Adipocyte (in vitro differentiated cells): Measurements from ENCODE around the gene XPNPEP1.

Experiments used
- DNase-seq: peaks from one replicate; pipeline ENCODE4 v3.0.0-alpha.2; 2015; ENCODE audit warnings: low read depth
- H3K27me3 ChIP-seq: replicated peaks from 2 replicates; pipeline ENCODE4 v1.7.0; 2013; ENCODE audit warnings: mild to moderate bottlenecking, low read length, moderate library complexity; ENCODE audit not compliant: control insufficient read depth, insufficient read depth
- H3K36me3 ChIP-seq: 2 replicates; pipeline ENCODE4 v1.7.0; 2013; ENCODE audit warnings: low read length, mild to moderate bottlenecking, moderate library complexity; ENCODE audit not compliant: control insufficient read depth, insufficient read depth, severe bottlenecking
- H3K4me1 ChIP-seq: 2 replicates; pipeline ENCODE4 v1.7.0; 2013; ENCODE audit warnings: mild to moderate bottlenecking, low read length, moderate library complexity; ENCODE audit not compliant: control insufficient read depth, insufficient read depth
- H3K4me3 ChIP-seq: 2 replicates; pipeline ENCODE4 v1.7.0; 2013; ENCODE audit warnings: mild to moderate bottlenecking, low read length, moderate library complexity
- H3K9ac ChIP-seq: 2 replicates; pipeline ENCODE4 v1.7.0; 2013; ENCODE audit warnings: mild to moderate bottlenecking, low read length, moderate library complexity
- H3K9me3 ChIP-seq: 2 replicates; pipeline ENCODE4 v1.7.0; 2013; ENCODE audit warnings: mild to moderate bottlenecking, low read length, moderate library complexity; ENCODE audit not compliant: control insufficient read depth

The XPNPEP1 gene

DNA sequence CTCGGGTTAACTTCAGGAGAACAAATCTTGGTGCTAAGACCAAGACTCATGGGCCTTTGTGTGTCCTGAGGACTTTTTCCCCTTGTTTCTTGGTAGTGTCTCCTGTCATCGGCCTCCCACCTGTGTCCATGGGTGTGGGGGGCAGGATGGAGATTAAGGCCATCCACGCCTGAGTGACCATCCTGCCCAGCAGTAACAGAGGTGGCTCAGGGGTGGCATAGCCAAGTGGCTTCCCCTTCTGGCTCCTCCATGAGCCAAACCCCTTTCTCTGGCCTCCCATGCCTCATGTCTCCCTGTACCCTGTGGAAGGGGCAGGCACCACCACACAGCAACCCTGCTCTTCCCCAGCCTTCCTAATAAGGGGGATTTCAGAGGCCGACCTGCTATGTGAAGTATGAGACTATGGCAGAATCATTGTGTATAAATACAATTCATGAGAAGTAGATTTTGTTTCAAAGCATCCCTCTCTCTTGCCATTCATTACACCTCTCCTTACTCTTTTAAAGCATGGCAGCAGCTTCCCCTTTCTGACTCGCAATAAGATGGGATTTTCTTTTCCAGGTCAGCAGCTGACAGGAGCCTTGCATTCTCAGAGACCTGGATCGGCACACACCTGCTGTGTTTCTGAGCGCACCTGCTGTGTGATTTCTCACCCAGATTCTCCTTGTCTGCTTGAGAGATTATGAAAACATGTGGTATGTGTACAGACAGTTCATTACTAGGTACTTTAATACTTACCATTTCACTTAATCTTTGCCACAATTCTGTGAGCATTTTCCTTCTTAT, 102.5 kb downstream of the XPNPEP1 start:
- H3K27me3 ChIP-seq: no peaks in the 10 kb centered on the region
- no peaks in the 10 kb centered on the region for H3K36me3 ChIP-seq
- H3K9me3 ChIP-seq: no peaks in the 10 kb centered on the region
- H3K4me1 ChIP-seq: no peaks in the 10 kb centered on the region
- DNase-seq: no peak
- H3K9ac ChIP-seq: no peak overlapping the region
- no peak overlapping the region for H3K4me3 ChIP-seq

- no peaks in the 10 kb centered on the region for H3K36me3 ChIP-seq
- no peak overlapping the region for H3K4me3 ChIP-seq
- no peaks in the 10 kb centered on the region for H3K4me1 ChIP-seq
- H3K9me3 ChIP-seq: no peaks in the 10 kb centered on the region
- no peak overlapping the region for H3K9ac ChIP-seq
- DNase-seq: no peak
- no peaks in the 10 kb centered on the region for H3K27me3 ChIP-seq
These were observed 103.5 kb downstream of the XPNPEP1 start for GRCh38 chr10:109819807-109820206.
